ACHN (cell line): ENCODE measurements around the gene DNA2.
A peak's percentile ranks its signal among the peaks of the same experiment; 100 is the strongest.
"Not testable (repeated sequence)": the region's sequence is repeated elsewhere in the genome, so short reads cannot be mapped to it uniquely, and the experiment has no call there.

Source experiments
- DNase-seq: peaks from one replicate; pipeline ENCODE4 v3.0.0-alpha.2; 2015
- in situ Hi-C: cut with HindIII; loops from 2 replicates; pipeline ENCODE4 v1.10.0; 2017; ENCODE audit warnings: low sequenced_read_pairs, low pct_ligation_motif_present, low pct_unique_long_range_greater_than_20kb

Gene DNA2, protein sequence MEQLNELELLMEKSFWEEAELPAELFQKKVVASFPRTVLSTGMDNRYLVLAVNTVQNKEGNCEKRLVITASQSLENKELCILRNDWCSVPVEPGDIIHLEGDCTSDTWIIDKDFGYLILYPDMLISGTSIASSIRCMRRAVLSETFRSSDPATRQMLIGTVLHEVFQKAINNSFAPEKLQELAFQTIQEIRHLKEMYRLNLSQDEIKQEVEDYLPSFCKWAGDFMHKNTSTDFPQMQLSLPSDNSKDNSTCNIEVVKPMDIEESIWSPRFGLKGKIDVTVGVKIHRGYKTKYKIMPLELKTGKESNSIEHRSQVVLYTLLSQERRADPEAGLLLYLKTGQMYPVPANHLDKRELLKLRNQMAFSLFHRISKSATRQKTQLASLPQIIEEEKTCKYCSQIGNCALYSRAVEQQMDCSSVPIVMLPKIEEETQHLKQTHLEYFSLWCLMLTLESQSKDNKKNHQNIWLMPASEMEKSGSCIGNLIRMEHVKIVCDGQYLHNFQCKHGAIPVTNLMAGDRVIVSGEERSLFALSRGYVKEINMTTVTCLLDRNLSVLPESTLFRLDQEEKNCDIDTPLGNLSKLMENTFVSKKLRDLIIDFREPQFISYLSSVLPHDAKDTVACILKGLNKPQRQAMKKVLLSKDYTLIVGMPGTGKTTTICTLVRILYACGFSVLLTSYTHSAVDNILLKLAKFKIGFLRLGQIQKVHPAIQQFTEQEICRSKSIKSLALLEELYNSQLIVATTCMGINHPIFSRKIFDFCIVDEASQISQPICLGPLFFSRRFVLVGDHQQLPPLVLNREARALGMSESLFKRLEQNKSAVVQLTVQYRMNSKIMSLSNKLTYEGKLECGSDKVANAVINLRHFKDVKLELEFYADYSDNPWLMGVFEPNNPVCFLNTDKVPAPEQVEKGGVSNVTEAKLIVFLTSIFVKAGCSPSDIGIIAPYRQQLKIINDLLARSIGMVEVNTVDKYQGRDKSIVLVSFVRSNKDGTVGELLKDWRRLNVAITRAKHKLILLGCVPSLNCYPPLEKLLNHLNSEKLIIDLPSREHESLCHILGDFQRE

DNA sequence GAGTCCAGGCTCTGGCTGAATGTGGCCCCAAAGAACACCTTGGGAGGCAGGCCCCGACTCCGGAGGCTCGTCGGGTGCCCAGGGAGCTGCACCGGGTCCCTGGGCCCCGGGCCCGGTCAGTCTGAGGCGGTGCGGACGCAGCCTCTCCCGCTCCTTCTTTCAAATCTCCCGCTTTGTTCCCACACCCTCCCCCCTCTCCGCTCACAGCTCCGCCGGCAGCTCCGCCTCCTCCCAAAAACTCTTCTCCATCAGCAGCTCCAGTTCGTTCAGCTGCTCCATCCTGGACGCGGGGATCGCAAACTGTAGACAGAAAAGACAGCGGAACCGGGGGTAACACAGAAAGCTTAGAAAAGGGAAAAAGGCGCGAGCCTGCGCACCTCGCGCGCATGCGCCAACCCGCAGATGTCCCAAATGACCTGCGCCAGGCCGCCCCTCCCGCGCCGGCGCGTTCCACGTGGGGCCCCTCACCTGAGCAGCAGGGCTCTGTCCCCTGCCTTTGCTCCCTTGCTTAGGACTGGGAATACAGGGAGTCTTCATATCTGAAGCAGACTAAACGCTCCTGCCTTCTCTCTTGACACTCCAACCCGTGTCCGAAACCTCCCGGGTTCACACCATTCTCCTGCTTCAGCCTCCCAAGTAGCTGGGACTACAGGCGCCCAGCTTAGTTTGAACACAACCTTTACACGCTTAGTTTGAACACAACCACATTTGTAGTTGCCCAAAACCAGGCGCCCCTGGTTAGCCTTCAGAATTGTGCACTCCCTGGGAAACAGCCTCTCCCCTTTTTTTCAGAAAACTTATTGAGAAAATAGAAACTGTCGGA lies at the start of gene DNA2:
DNA2 (minus strand) TSS at position 388 of the 823 bp plus-strand sequence; CDS start at position 279, 109 bp downstream.
- DNase-seq: peak; percentile 73
- in situ Hi-C loops: no loop called here

DNA sequence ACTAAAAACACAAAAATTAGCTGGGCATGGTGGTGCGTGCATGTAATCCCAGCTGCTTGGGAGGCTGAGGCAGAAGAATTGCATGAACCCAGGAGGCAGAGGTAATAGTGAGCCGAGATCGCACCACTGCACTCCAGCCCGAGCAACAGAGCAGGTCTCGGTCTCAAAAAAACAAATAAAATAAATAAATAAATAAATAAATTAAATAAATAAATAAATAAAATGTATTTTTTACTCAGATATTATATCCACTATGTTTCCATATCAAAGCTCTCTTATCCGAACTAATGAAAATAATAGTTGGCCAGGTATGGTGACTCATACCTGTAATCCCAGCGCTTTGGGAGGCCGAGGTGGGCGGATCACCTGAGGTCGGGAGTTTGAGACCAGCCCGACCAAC lies 46.8 kb upstream of the DNA2 start:
- in situ Hi-C loops, DNase-seq: not testable (repeated sequence)

DNA sequence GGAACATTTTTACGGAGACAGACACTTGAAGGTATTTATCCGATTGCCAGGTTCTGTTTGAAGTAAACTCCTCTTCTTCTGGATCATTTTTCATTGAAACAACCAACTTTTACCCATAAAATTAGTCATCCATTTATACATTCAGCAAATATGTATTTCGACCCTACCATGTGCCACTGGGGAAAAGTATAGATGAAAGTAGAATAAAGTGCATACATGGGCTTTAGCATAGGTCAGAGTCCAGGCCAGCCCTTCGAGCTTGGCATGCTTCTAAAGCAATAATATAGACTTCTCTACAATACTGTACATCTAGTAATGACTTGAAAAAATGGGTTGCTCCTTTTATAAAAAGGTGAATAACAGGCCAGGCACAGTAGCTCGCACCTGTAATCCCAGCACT lies 45.4 kb upstream of the DNA2 start:
- no peak for DNase-seq
- in situ Hi-C loops: no loop called here

DNA sequence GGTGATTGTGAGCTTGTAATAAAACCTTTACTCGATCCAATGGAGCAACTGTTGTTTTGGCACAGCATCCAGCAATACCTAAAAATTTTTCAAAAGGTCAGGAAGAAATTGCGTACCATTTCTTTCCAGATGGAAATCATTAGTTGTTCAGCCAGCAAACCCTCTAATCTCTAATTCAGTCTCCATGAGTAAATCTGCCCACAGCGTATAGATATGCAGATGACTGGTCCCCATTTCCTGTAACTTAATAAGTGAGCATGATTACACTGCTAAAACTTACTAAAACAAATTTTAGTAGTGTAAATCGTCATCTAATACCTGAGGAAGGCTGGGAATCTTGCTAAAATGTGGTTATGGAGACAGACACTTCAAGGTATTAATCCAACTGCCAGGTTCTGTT lies 45.0 kb upstream of the DNA2 start:
- DNase-seq: no peak
- in situ Hi-C loops: no loop called here

DNA sequence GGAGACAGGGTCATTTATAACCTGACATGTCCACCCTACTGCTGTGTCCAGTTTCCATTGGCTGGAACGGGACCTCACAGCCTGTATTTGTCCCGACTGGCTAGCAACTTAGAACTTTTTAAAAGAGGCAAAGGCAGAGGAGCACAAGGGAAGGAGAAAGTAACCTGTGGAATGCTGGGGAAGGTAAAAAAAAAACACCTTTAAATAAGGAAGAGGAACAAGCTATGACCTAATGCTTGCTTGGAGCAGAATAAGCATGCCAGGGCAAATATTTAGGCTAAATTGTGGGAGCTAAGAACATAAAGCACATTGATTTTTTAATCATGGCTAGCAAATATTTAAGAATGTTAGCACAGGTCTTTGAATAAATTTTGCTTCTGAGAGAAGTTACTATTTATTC lies 44.4 kb upstream of the DNA2 start:
- DNase-seq, in situ Hi-C loops: not testable (repeated sequence)

DNA sequence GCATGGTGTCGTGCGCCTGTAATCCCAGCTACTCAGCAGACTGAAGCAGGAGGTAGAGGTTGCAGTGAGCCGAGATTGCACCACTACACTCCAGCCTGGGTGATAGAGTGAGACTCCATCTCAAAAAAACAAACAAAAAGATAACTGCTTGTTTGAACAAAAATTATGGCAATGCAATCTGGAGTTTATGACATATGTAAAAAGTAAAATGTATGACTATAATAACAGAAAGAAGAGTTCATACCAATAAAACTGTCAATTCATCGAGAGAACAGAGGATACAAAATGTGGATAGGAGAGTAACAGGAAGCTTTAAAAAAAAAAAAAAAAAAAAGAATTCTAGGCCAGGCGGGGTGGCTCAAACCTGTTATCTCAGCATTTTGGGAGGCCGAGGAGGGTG lies 36.3 kb upstream of the DNA2 start:
- DNase-seq: no peak

DNA sequence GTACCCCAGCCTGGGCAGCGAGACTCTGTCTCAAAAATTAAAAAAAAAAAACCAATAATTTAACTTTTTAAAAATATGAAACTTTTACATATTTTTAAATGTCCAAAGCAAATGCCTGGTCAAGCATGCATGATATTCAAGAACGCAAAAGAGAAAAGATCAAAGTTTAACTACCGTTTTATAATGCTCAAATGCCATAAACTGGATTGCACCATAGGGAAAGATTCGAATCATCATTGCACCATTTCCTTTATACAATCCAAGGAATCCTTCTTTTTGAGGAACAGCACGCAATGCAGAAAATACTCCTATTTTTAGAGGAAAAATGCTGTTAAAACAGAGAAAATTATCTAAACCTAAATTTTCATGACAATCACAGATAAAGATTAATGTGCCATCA lies 34.6 kb upstream of the DNA2 start:
- DNase-seq: no peak
- in situ Hi-C loops: no loop called here

More for the DNA sequence above, 36.3 kb upstream of the DNA2 start:
- in situ Hi-C loops: no loop called here

DNA sequence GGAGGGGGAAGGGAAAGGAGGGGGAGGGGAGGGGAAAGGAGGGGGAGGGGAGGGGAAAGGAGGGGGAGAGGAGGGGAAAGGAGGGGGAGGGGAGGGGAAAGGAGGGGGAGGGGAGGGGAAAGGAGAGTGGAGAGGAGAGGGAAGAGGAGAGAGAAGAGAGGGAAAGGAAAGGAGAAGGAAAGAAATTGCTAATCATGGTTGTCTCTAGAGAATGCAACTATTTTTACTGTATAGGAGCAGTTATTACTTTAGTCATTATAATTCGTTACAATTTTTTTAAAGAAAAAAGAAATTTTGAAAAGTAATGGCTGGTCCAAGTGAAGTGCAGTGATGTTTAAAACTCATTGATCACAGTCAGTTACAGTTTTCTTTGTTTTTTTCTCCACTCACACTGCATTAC lies 31.1 kb upstream of the DNA2 start:
- in situ Hi-C loops: no loop called here
- DNase-seq: no peak

DNA sequence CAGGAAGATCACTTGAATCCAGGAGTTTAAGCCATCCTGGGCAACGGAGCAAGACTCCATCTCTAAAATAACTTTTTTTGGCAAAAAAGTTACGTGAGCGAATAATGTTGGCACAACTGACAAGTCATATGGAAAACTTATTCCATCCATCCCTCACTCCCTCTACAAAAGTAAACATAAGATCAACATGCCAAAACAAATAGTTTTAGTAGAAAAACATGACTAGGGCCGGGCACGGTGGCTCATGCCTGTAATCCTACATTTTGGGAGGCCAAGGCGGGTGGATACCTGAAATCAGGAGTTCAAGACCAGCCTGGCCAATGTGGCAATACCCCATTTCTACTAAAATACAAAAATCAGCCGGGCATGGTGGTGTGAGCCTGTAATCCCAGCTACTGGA lies 29.9 kb upstream of the DNA2 start:
- in situ Hi-C loops: no loop called here
- DNase-seq: no peak

DNA sequence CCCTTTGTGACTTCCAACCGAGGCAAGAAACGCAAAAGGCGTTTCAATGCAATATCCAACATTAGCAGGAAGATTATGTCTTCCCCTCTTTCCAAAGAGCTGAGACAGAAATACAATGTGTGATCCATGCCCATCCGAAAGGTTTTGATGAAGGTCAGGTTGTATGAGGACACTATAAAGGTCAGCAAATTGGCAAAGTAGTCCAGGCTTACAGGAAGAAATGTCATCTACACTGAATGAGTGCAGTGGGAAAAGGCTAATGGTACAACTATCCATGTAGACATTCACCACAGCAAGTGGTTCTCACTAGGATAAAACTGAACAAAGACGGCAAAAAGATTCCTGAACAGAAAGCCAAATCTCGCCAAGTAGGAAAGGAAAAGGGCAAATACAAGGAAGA lies 27.8 kb upstream of the DNA2 start:
- in situ Hi-C loops: no loop called here
- no peak for DNase-seq

DNA sequence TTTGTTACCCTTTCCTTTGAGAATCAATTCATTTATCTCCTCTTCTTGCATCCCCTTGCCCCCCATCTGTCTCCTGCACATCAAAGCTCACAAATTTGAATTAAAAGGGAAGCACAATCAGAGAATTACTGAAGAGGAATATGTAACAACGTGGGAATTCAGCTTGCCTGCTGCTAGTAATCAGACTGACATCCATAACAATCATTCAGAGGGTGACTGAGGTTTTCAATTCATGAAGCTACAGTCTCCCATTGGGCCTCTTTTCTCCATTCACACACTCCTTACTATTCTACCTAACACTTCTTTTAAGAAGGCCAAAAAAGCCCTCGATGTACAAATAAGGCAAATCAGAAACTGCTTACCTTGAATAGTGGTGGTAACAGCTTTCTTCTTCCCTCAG lies 24.3 kb upstream of the DNA2 start:
- in situ Hi-C loops: no loop called here
- DNase-seq: no peak

DNA sequence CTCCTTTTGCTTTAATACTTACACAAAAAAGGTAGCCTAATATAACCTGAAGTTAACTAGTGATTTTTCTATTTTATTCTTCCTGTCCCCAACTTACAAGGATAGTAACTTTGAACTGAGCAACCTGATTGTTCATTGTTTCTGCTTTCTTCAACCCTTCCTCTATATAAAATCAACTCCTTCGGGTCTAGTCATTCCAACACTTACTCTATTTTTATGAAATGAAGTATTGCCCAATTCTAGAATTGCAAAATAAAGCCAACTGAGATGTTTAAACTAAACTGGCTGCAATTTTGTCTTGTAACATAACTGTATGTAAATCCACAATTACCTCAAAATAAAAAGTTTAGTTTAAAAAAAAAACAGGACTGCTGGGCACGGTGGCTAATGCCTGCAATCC lies 20.3 kb upstream of the DNA2 start:
- DNase-seq: no peak
- in situ Hi-C loops: no loop called here

DNA sequence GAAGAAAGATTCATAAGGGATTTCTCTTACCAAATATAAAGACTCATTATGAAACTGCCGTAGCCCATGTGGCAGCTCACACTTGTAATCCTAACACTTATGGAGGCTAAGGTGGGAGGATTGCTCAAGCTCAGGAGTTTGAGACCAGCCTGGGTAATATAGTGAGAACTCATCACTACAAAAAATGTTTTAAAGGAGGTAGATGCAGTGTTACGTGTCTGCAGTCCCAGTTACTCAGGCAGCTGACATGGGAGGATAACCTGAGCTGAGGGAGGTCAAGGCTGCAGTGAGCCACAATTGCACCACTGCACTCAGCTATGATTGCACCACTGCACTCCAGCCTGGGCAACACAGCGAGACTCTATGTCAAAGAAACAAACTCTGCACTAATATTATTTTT lies 18.1 kb upstream of the DNA2 start:
- in situ Hi-C loops: no loop called here

DNA sequence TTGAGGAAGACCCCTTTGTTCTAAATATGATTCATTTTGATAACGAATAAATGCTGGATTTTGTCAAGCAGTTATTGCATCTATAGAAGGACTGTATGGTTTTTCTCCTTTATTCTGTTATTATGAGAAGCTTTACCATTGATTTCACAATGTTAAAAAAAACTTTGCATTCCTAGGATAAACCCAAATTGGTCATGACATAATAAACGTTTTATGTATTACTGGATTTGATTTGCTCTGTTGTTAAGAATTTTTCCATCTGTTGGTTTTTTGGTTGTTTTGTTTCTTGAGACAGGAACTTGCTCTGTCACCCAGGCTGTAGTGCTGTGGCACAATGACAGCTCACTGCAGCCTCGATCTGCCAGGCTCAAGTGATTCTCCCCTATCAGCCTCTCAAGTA lies 2.2 kb upstream of the DNA2 start:
- in situ Hi-C loops: no loop called here
- DNase-seq: no peak

More for the DNA sequence above, 18.1 kb upstream of the DNA2 start:
- no peak for DNase-seq

DNA sequence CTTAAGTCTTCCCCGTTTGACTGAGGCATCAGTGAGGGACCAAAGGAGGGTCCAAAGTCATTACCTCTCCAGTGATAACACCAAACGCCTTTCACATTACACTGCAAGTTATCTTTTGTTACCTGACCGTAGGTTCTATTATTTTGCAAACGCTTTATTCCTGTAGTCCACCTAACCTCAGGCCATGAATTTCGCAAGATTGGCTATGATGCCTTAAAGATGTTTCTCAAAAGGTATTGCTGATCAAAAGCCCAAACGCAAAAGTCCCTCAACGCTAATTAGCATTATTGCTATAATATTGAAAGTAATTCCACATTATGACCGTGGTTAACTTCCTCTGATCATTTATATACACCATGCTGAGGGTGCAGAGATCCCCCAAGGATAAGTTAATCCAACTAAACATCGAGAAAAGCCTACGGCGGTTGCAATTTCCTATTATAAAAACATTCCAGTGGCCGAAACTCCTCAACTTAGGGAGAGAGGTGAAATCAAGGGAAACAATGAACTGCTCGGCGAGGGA lies 649 bp downstream of the DNA2 start:
- in situ Hi-C loops: no loop called here
- DNase-seq: peak; percentile 6

DNA sequence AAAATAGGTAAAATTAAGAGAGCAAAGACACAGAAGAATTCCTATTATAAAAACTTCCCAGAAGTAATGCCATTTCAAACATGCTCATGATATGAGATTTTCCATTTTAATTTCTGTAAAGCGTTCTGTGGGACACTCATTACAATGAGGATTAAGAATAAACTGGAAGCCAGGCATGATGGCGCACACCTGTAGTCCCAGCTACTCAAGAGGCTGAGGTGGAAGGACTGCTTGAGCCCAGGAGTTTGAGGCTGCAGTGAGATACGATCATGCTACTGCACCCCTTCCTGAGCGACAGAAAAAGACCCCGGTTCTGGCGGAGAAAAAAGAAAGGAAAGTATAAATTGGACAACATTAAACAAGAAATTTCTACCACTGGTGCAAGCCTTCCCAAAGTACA lies 1.5 kb downstream of the DNA2 start:
- in situ Hi-C loops: no loop called here
- no peak for DNase-seq

DNA sequence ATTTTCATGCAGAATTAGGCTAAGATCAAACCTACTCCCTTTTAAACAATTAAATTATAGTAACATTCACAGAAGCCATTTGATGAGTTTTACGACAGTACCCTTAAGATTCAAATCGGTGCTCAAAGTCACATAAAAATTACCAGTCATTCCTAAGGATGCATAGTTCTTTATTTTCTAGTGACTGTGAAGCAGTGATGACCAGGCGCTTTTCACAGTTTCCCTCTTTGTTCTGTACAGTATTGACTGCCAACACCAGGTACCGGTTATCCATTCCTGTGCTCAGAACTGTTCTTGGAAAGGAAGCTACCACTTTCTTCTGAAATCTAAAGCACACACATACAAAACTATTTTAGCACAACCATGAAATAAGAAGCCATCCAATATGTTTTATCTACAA lies 1.9 kb downstream of the DNA2 start:
- DNase-seq: no peak
- in situ Hi-C loops: no loop called here

DNA sequence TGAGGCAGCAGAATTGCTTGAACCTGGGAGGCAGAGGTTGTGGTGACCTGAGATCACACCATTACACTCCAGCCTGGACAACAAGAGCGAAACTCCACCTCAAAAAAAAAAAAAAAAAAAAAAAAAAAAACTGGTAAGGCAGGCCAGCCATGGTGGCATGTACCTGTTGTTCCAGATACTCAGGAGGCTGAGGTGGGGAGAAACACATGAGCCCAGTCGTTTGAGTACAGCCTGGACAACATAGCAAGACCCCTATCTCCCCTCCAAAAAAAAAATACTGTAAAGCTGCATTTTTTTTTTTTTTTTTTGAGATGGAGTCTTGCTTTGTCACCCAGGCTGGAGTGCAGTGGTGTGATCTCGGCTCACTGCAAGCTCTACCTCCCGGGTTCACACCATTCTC lies 7.0 kb downstream of the DNA2 start:
- in situ Hi-C loops, DNase-seq: not testable (repeated sequence)
